ENCODE measurements around the gene GNAI3.

GNAI3 gene

GRCh38 chr1:109514846-109515245, 33.6 kb upstream of the GNAI3 start:
- peaks cover 9% of the 10 kb centered on the region for H3K27me3 Mint-ChIP-seq
- H3K4me1 Mint-ChIP-seq (ENCODE audit: low read depth) = peaks cover 21% of the 10 kb centered on the region
- no peak overlapping the region for H3K27ac Mint-ChIP-seq

GRCh38 chr1:109516872-109517271, 31.5 kb upstream of the GNAI3 start:
- no peak overlapping the region for H3K4me3 Mint-ChIP-seq
- H3K27me3 Mint-ChIP-seq = peaks cover 2% of the 10 kb centered on the region
- H3K36me3 Mint-ChIP-seq (ENCODE audit: low read depth) = no peaks in the 10 kb centered on the region
- no peaks in the 10 kb centered on the region for H3K9me3 Mint-ChIP-seq
- no peak overlapping the region for H3K27ac Mint-ChIP-seq
- peaks cover 3% of the 10 kb centered on the region for H3K4me1 Mint-ChIP-seq (ENCODE audit: low read depth)

More at GRCh38 chr1:109514846-109515245, 33.6 kb upstream of the GNAI3 start:
- no peak overlapping the region for H3K4me3 Mint-ChIP-seq
- no peaks in the 10 kb centered on the region for H3K9me3 Mint-ChIP-seq
- H3K36me3 Mint-ChIP-seq (ENCODE audit: low read depth) = no peaks in the 10 kb centered on the region

DNA sequence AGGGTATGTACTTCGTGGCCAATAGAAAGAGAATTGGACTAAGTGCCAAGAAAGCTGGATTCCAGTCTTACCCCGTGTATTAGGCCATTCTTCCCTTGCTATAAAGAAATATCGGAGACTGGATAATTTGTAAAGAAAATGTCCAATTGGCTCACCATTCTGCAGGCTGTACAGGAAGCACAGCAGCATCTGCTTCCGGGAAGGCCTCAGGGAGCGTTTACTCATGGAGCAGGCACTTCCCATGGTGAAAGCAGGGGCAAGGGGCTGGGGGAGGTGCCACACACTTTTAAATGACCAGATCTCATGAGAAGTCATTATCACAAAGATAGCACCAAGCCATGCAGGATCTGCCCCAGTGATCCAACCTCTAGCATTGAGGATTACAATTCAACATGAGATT, 31.1 kb upstream of the GNAI3 start:
- H3K4me1 Mint-ChIP-seq (ENCODE audit: low read depth) = peaks cover 3% of the 10 kb centered on the region
- no peak overlapping the region for H3K4me3 Mint-ChIP-seq
- no peak overlapping the region for H3K27ac Mint-ChIP-seq
- H3K9me3 Mint-ChIP-seq = no peaks in the 10 kb centered on the region
- H3K36me3 Mint-ChIP-seq (ENCODE audit: low read depth) = no peaks in the 10 kb centered on the region
- no peaks in the 10 kb centered on the region for H3K27me3 Mint-ChIP-seq

DNA sequence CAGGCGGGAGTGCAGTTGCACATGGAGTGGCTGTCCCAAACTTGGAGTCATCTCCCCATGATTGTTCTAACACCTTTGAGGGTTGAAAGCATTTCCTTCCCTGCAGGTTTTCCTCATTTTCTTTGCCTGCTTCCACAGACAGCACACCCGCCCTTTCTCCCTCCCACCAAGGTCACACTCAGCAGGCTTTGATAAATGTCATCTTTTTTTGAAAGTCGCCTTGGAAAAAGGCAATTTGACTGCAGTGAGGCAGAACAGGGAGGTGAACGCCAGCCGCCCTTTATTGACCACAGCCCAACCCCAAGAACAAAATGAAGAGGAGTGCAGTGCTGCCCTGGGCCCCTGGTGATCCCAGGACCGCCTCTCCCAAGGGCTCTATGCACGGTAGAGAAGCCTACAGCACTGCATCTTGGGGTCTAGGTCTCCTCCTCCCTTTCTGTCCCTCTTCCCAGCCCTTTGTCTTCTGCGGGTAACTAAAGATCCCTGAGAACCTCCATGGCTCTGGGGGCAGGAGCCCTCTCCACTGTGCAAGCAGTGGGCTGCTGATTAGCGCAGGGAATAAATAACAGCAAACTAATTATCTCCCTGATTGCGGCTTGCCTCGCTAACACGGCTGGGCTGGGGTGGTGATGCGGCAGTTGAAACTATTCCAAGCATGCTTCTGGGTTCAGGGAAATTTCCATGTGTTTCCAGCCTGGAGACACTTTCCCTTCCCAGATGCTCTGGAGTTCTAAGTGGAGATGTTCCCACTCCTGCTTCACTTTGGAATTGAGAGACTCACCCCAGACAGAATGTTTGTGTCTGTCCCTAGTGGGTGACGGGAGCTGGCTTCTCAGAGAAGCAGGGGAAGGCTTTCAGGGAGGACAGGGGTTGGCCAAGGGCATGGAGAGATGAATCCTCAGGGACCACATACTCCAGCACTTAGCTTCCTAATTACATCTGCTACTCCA, 27.1 kb upstream of the GNAI3 start:
- H3K9me3 Mint-ChIP-seq = no peaks in the 10 kb centered on the region
- no peaks in the 10 kb centered on the region for H3K4me1 Mint-ChIP-seq (ENCODE audit: low read depth)
- H3K27me3 Mint-ChIP-seq = no peaks in the 10 kb centered on the region
- no peaks in the 10 kb centered on the region for H3K36me3 Mint-ChIP-seq (ENCODE audit: low read depth)
- no peak overlapping the region for H3K4me3 Mint-ChIP-seq
- no peak overlapping the region for H3K27ac Mint-ChIP-seq

GRCh38 chr1:109522026-109522425, 26.4 kb upstream of the GNAI3 start:
- Mint-ChIP-seq H3K4me3 (no peak overlapping the region), H3K9me3 (no peaks in the 10 kb centered on the region), H3K27me3 (no peaks in the 10 kb centered on the region), H3K27ac (no peak overlapping the region), H3K36me3 (ENCODE audit: low read depth) (no peaks in the 10 kb centered on the region), H3K4me1 (ENCODE audit: low read depth) (no peaks in the 10 kb centered on the region)

DNA sequence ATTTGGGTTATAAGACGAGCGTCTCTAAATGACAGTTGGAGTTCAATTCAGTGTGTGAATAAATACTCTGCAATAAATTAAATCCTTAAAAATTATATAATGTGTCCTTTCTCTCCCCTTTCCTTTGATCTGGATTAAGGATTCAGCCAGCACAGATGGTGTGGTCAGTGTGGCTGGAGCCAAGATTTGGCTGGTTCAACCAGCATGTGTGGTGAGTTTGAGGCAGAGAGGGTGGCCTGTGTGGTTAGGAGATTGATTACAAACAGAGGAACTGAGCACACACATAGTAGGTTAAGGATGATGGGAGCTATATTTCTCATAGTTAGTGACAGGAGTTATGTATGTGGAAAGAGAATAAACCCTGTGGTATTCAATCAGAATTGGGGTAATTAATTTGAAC, 24.7 kb upstream of the GNAI3 start:
- Mint-ChIP-seq H3K36me3 (ENCODE audit: low read depth) (no peaks in the 10 kb centered on the region), H3K27me3 (no peaks in the 10 kb centered on the region), H3K4me1 (ENCODE audit: low read depth) (no peaks in the 10 kb centered on the region), H3K9me3 (no peaks in the 10 kb centered on the region), H3K27ac (no peak overlapping the region), H3K4me3 (no peak overlapping the region)

GRCh38 chr1:109527098-109527811, 21.2 kb upstream of the GNAI3 start:
- no peaks in the 10 kb centered on the region for H3K9me3 Mint-ChIP-seq
- H3K27me3 Mint-ChIP-seq = no peaks in the 10 kb centered on the region
- H3K36me3 Mint-ChIP-seq (ENCODE audit: low read depth) = no peaks in the 10 kb centered on the region
- peaks cover 12% of the 10 kb centered on the region for H3K4me1 Mint-ChIP-seq (ENCODE audit: low read depth)
- H3K27ac Mint-ChIP-seq = no peak overlapping the region
- H3K4me3 Mint-ChIP-seq = no peak overlapping the region

DNA sequence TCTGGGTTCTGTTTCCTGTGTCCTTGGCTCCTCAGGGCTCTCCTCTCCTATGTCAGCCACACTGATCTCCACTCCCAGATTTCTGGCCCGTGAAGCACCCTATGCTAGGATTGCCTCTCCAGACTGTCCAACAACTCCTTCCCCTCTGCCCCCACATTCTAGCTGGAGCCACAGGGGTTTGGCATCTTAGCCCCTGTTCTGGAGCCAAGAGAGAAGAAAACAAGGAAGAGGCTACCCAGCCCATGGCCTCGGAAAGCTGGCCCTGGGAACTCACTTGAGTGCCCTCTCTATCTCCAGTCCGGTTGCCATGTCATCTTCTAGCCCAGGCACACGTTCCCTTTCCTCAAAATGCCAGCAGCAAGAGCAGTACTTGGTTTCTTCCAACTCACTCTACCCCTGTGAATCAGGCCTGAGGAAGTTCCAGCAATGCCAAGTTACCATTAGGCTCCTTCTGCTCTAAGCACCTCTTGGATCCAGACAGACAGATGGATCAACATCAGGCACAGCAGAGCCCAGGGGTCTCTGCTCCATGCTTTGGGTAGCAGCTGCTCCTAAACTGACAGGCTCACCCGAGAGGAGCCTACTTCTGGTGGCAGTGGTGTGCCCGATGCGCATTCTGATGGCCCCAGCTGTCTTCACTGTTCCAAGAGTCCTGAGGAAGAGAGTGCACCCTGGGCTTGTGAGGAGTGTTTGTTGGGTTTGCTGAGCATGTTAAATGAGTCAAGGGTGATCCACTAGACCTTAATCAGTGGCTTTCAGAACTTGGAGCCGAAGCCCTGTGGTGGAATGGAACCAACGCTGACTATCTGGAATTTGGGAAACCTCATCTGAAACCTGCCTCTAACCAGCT, 20.3 kb upstream of the GNAI3 start:
- no peaks in the 10 kb centered on the region for H3K9me3 Mint-ChIP-seq
- H3K36me3 Mint-ChIP-seq (ENCODE audit: low read depth) = no peaks in the 10 kb centered on the region
- no peak overlapping the region for H3K4me3 Mint-ChIP-seq
- no peaks in the 10 kb centered on the region for H3K27me3 Mint-ChIP-seq
- no peak overlapping the region for H3K27ac Mint-ChIP-seq
- H3K4me1 Mint-ChIP-seq (ENCODE audit: low read depth) = peaks cover 17% of the 10 kb centered on the region

DNA sequence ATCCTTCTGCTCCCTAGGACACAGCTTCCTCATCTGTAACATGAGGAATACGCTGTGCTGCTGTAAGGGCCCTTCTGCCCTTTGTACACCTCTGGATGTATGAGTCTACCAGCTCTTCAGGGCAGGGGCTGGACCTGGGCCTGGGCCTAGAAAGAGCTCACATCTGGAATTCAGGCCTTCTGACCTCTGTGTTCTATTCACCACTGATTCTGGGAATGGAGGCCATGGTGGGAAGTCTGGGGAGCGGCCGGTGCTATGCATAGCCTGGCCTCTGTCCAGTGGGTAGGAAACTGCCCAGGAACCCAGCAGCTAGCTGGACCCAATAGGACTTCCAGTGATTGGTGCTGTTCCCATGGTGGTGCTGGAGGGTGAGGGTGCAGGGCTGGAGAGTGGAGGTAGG, 19.7 kb upstream of the GNAI3 start:
- Mint-ChIP-seq H3K27me3 (no peaks in the 10 kb centered on the region), H3K4me1 (ENCODE audit: low read depth) (peaks cover 17% of the 10 kb centered on the region), H3K27ac (no peak overlapping the region), H3K36me3 (ENCODE audit: low read depth) (no peaks in the 10 kb centered on the region), H3K4me3 (no peak overlapping the region), H3K9me3 (no peaks in the 10 kb centered on the region)

DNA sequence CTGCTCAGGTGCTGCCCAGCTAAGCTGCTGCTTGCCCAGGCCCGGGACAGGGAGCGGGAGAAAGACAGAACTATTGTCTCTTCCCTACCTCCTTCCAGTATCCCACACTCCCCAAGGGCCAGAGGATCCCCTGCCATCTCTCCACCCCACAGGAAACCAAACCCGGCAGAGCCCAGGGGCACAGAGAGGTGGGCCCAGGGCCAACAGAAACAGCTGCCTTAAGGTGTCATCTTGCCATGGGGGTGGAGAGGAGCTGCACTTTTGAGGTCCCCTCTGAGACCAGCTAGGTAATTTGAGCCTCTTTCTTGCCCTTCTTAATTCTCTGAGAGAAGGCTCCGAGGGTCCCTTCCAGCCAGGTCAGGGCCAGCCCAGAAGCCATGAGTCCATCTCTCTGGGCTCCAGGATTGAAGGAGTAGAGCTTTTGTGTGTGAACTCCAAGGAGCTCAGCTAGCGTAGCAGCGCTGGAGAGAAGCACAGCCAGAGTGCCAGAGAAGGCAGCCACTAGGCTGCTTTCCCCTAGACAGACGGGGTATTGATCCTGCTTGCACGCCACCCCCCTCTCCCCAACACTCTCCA, 18.4 kb upstream of the GNAI3 start:
- no peak overlapping the region for H3K27ac Mint-ChIP-seq
- H3K27me3 Mint-ChIP-seq = no peaks in the 10 kb centered on the region
- H3K9me3 Mint-ChIP-seq = no peaks in the 10 kb centered on the region
- H3K36me3 Mint-ChIP-seq (ENCODE audit: low read depth) = no peaks in the 10 kb centered on the region
- peaks cover 17% of the 10 kb centered on the region for H3K4me1 Mint-ChIP-seq (ENCODE audit: low read depth)
- no peak overlapping the region for H3K4me3 Mint-ChIP-seq

- no peak overlapping the region for H3K27ac Mint-ChIP-seq
- H3K4me3 Mint-ChIP-seq = no peak overlapping the region
- no peaks in the 10 kb centered on the region for H3K9me3 Mint-ChIP-seq
- H3K27me3 Mint-ChIP-seq = no peaks in the 10 kb centered on the region
- peaks cover 17% of the 10 kb centered on the region for H3K4me1 Mint-ChIP-seq (ENCODE audit: low read depth)
- no peaks in the 10 kb centered on the region for H3K36me3 Mint-ChIP-seq (ENCODE audit: low read depth)
Observed at GRCh38 chr1:109530457-109531087, 17.8 kb upstream of the GNAI3 start.

GRCh38 chr1:109531380-109531779, 17.0 kb upstream of the GNAI3 start:
- no peaks in the 10 kb centered on the region for H3K27me3 Mint-ChIP-seq
- H3K4me3 Mint-ChIP-seq = no peak overlapping the region
- no peaks in the 10 kb centered on the region for H3K9me3 Mint-ChIP-seq
- no peaks in the 10 kb centered on the region for H3K36me3 Mint-ChIP-seq (ENCODE audit: low read depth)
- peaks cover 17% of the 10 kb centered on the region for H3K4me1 Mint-ChIP-seq (ENCODE audit: low read depth)
- H3K27ac Mint-ChIP-seq = no peak overlapping the region

DNA sequence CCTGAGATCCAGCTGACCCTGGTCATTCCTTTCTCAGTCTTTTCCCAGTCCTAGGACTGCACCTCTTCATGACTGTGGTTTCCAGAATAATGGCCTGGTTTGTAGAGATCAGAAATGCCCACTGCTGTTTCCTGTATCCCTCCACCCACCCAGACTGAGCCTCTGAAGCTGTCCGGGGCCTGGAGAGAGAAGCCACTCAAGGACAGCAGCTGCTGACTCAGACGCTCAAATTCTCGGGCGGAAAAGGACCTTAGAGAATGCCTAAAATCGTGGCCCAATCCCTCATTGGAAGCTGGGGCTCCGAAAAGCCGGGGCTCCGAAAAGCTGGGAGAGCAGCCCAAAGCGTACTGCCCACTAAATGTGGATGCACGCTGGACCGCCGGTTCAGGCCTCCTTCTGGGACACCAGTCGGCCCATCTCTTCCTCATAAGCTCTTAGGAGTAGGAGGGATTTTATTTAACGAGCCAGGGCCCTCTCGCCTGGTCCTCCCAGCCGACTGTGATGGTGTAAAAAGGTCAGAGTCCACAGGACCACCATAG, 16.5 kb upstream of the GNAI3 start:
- Mint-ChIP-seq H3K9me3 (no peaks in the 10 kb centered on the region), H3K36me3 (ENCODE audit: low read depth) (no peaks in the 10 kb centered on the region), H3K27ac (no peak overlapping the region), H3K27me3 (no peaks in the 10 kb centered on the region), H3K4me1 (ENCODE audit: low read depth) (peaks cover 17% of the 10 kb centered on the region), H3K4me3 (no peak overlapping the region)
